HepG2 (cell line): ENCODE results near the gene ANKRD11. TPM values are rescaled to one million over a fixed set of nuclear protein-coding genes. Genes with fewer than 3 reads are reported as not detected.
A peak's percentile ranks its signal among the peaks of the same experiment; 100 is the strongest.

Source experiments
- ATAD3A ChIP-seq: sonication (generic); formaldehyde crosslinking; IDR thresholded peaks from 2 replicates; pipeline ENCODE4 v1.4.0; 2020; ENCODE audit warnings: missing genetic modification reagents
- CENPX ChIP-seq: sonication (generic); formaldehyde crosslinking; IDR thresholded peaks from 2 replicates; pipeline ENCODE4 v1.9.0; 2021; ENCODE audit warnings: mild to moderate bottlenecking, missing genetic modification reagents, moderate library complexity
- EEA1 ChIP-seq: sonication (generic); formaldehyde crosslinking; IDR thresholded peaks from 2 replicates; pipeline ENCODE4 v1.5.1; 2020; ENCODE audit warnings: mild to moderate bottlenecking, missing genetic modification reagents, borderline replicate concordance
- EZH2 ChIP-seq: conservative IDR thresholded peaks from 2 replicates; pipeline ENCODE4 v1.6.1; 2012; ENCODE audit warnings: mild to moderate bottlenecking, low read depth, low read length, moderate library complexity
- GATAD2A ChIP-seq: IDR thresholded peaks from 2 replicates; pipeline ENCODE4 v1.6.1; 2016
- GZF1 ChIP-seq: sonication (generic); formaldehyde crosslinking; IDR thresholded peaks from 2 replicates; pipeline ENCODE4 v1.5.1; 2020; ENCODE audit warnings: mild to moderate bottlenecking, missing genetic modification reagents
- MEF2D ChIP-seq: sonication (generic); formaldehyde crosslinking; IDR thresholded peaks from 2 replicates; pipeline ENCODE4 v1.5.1; 2020; ENCODE audit warnings: mild to moderate bottlenecking, missing genetic modification reagents
- MEIS2 ChIP-seq: sonication (generic); formaldehyde crosslinking; IDR thresholded peaks from 2 replicates; pipeline ENCODE4 v1.9.0; 2021; ENCODE audit warnings: mild to moderate bottlenecking, missing genetic modification reagents
- MYNN ChIP-seq: sonication (generic); formaldehyde crosslinking; IDR thresholded peaks from 2 replicates; pipeline ENCODE4 v1.4.0; 2020; ENCODE audit warnings: mild to moderate bottlenecking, low read depth, missing genetic modification reagents
- RXRA ChIP-seq: sonication (generic); formaldehyde crosslinking; IDR thresholded peaks from 2 replicates; pipeline ENCODE4 v1.5.1; 2020; ENCODE audit warnings: missing genetic modification reagents
- SOX6 ChIP-seq, 2 experiments: fragments of 450-650 bp in 1 of 2; sonication (generic) in 1 of 2; formaldehyde crosslinking in 1 of 2; IDR thresholded peaks; 2 replicates each; pipeline versions ENCODE4 v1.4.0 to v1.6.1; 2017 to 2020; ENCODE audit warnings: antibody characterized with exemption in 1 of 2, mild to moderate bottlenecking in 1 of 2, missing genetic modification reagents in 1 of 2
- TBP ChIP-seq: sonication (generic); formaldehyde crosslinking; IDR thresholded peaks from 2 replicates; pipeline ENCODE4 v1.5.0; 2020; ENCODE audit warnings: missing genetic modification reagents
- YEATS2 ChIP-seq: sonication (generic); formaldehyde crosslinking; IDR thresholded peaks from 2 replicates; pipeline ENCODE4 v1.4.0; 2020; ENCODE audit warnings: missing genetic modification reagents, borderline replicate concordance
- ZC3H4 ChIP-seq: sonication (generic); formaldehyde crosslinking; IDR thresholded peaks from 2 replicates; pipeline ENCODE4 v1.4.0; 2020; ENCODE audit warnings: missing genetic modification reagents, borderline replicate concordance
- ZNF124 ChIP-seq: sonication (generic); formaldehyde crosslinking; IDR thresholded peaks from 2 replicates; pipeline ENCODE4 v1.4.0; 2020; ENCODE audit warnings: missing genetic modification reagents
- ZNF230 ChIP-seq: sonication (generic); formaldehyde crosslinking; IDR thresholded peaks from 2 replicates; pipeline ENCODE4 v1.4.0; 2020; ENCODE audit warnings: mild to moderate bottlenecking, missing genetic modification reagents
- ZNF317 ChIP-seq: sonication (generic); formaldehyde crosslinking; IDR thresholded peaks from 2 replicates; pipeline ENCODE4 v1.5.0; 2020; ENCODE audit warnings: mild to moderate bottlenecking, missing genetic modification reagents
- ZNF883 ChIP-seq: sonication (generic); formaldehyde crosslinking; IDR thresholded peaks from 2 replicates; pipeline ENCODE4 v1.5.1; 2020; ENCODE audit warnings: mild to moderate bottlenecking, missing genetic modification reagents; ENCODE audit errors: not compliant biosample characterization
- ZSCAN22 ChIP-seq: sonication (generic); formaldehyde crosslinking; IDR thresholded peaks from 2 replicates; pipeline ENCODE4 v1.4.0; 2020; ENCODE audit warnings: mild to moderate bottlenecking, missing genetic modification reagents
- polyA plus RNA-seq, 8 experiments: library from polyadenylated mRNA; depleted of rRNA in 3 of 8; stranded (reverse) in 7 of 8; unstranded in 1 of 8; fragments of >200 nt; fragmentation: Illumina TruSeq in 4 of 8; extraction: Trizol in 4 of 8; gene quantifications; 2 replicates each; pipeline versions ENCODE4 v1.2.1 to v1.2.3, GENCODE V29; 2011 to 2016; ENCODE audit warnings: low read depth in 4 of 8, missing spikeins in 1 of 8, mixed read lengths in 1 of 8; ENCODE audit not compliant: insufficient read depth in 1 of 8
- total RNA-seq, 5 experiments: library from RNA; depleted of rRNA; stranded (reverse); fragments of >200 nt; fragmentation: Illumina TruSeq; extraction: Trizol; gene quantifications; 2 replicates each; pipeline ENCODE4 v1.2.3, GENCODE V29; 2016; ENCODE audit warnings: low read depth in 1 of 5
- TF ChIP-seq, protein P1 (sequence below): sonication (generic); formaldehyde crosslinking; IDR thresholded peaks from 2 replicates; pipeline ENCODE4 v1.8.0; 2022; ENCODE audit warnings: mild to moderate bottlenecking, missing genetic modification reagents
- TF ChIP-seq, protein P2 (sequence below): sonication (generic); formaldehyde crosslinking; IDR thresholded peaks from 2 replicates; pipeline ENCODE4 v1.4.0; 2020; ENCODE audit warnings: mild to moderate bottlenecking, missing genetic modification reagents
- TF ChIP-seq, protein P3 (sequence below): sonication (generic); formaldehyde crosslinking; conservative IDR thresholded peaks from 2 replicates; pipeline ENCODE4 v1.8.0; 2022; ENCODE audit warnings: mild to moderate bottlenecking, moderate library complexity, missing genetic modification reagents
- TF ChIP-seq, protein P4 (sequence below): sonication (generic); formaldehyde crosslinking; IDR thresholded peaks from 2 replicates; pipeline ENCODE4 v1.4.0; 2020; ENCODE audit warnings: missing genetic modification reagents, borderline replicate concordance

Gene ANKRD11
- total and polyA plus RNA-seq, 2 of the 13 experiments (the other 11 are each of a cell fraction or from before 2014, with no cell fraction given): 21.4 to 38.4 TPM

DNA sequence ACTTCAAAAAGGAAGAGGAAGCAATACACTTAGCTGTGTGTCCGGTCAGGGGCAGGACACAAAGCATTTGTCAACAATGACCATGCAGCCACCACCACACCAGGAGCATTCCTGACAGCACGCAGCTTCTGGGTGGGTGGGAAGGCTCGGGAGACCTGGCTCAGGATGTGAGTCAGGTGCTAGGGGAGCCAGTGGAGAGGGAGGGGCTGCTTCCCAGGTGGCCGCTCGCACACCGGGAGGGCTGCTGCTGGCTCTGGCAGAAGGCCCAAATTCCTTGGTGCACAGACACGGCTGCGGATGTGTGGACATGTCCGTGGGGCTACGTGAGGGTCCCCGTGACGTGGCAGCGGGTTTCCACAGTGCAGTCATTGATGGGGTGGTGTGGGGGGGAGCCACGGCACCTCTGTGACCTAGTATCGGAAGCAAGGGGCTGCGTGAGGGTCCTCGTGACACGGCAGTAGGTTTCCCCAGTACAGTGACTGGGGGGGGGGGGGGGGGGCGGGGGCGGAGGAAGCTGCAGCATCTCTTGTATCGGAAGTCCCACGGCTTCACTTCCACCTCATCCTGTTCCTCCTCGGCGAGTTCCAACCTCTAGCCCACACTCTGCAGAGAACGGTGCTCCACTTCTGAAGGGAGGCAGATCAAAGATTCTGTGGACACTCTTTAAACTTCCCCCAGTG is 160.0 kb downstream of the ANKRD11 start (continued):
- TF ChIP-seq, protein P1, sequence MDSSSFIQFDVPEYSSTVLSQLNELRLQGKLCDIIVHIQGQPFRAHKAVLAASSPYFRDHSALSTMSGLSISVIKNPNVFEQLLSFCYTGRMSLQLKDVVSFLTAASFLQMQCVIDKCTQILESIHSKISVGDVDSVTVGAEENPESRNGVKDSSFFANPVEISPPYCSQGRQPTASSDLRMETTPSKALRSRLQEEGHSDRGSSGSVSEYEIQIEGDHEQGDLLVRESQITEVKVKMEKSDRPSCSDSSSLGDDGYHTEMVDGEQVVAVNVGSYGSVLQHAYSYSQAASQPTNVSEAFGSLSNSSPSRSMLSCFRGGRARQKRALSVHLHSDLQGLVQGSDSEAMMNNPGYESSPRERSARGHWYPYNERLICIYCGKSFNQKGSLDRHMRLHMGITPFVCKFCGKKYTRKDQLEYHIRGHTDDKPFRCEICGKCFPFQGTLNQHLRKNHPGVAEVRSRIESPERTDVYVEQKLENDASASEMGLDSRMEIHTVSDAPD (CRISPR knock-in tag): no peak
- TF ChIP-seq ATAD3A (CRISPR knock-in tag): no peak
- TF ChIP-seq ZNF230 (CRISPR knock-in tag): no peak
- no peak for TF ChIP-seq SOX6 (IDR thresholded peaks at IDR 0.05)
- TF ChIP-seq SOX6 (CRISPR knock-in tag; IDR thresholded peaks at IDR 0.05): peak; percentile 68; the same call in 1 of the 2 replicates
- no peak for TF ChIP-seq TBP (CRISPR knock-in tag)
- TF ChIP-seq RXRA (CRISPR knock-in tag): peak; percentile 75; the same call in 1 of the 2 replicates
- peak; percentile 55 for TF ChIP-seq MEF2D (CRISPR knock-in tag)
- TF ChIP-seq YEATS2: peak; percentile 60; the same call in 1 of the 2 replicates
- TF ChIP-seq ZNF124 (CRISPR knock-in tag): no peak
- TF ChIP-seq, protein P2, sequence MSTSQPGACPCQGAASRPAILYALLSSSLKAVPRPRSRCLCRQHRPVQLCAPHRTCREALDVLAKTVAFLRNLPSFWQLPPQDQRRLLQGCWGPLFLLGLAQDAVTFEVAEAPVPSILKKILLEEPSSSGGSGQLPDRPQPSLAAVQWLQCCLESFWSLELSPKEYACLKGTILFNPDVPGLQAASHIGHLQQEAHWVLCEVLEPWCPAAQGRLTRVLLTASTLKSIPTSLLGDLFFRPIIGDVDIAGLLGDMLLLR (CRISPR knock-in tag): no peak
- no peak for TF ChIP-seq ZNF317 (CRISPR knock-in tag)
- TF ChIP-seq MYNN (CRISPR knock-in tag): no peak
- peak; percentile 81 for TF ChIP-seq GATAD2A (CRISPR knock-in tag)
- no peak for TF ChIP-seq ZC3H4 (CRISPR knock-in tag)
- TF ChIP-seq, protein P3, sequence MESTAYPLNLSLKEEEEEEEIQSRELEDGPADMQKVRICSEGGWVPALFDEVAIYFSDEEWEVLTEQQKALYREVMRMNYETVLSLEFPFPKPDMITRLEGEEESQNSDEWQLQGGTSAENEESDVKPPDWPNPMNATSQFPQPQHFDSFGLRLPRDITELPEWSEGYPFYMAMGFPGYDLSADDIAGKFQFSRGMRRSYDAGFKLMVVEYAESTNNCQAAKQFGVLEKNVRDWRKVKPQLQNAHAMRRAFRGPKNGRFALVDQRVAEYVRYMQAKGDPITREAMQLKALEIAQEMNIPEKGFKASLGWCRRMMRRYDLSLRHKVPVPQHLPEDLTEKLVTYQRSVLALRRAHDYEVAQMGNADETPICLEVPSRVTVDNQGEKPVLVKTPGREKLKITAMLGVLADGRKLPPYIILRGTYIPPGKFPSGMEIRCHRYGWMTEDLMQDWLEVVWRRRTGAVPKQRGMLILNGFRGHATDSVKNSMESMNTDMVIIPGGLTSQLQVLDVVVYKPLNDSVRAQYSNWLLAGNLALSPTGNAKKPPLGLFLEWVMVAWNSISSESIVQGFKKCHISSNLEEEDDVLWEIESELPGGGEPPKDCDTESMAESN (CRISPR knock-in tag): no peak
- TF ChIP-seq, protein P4, sequence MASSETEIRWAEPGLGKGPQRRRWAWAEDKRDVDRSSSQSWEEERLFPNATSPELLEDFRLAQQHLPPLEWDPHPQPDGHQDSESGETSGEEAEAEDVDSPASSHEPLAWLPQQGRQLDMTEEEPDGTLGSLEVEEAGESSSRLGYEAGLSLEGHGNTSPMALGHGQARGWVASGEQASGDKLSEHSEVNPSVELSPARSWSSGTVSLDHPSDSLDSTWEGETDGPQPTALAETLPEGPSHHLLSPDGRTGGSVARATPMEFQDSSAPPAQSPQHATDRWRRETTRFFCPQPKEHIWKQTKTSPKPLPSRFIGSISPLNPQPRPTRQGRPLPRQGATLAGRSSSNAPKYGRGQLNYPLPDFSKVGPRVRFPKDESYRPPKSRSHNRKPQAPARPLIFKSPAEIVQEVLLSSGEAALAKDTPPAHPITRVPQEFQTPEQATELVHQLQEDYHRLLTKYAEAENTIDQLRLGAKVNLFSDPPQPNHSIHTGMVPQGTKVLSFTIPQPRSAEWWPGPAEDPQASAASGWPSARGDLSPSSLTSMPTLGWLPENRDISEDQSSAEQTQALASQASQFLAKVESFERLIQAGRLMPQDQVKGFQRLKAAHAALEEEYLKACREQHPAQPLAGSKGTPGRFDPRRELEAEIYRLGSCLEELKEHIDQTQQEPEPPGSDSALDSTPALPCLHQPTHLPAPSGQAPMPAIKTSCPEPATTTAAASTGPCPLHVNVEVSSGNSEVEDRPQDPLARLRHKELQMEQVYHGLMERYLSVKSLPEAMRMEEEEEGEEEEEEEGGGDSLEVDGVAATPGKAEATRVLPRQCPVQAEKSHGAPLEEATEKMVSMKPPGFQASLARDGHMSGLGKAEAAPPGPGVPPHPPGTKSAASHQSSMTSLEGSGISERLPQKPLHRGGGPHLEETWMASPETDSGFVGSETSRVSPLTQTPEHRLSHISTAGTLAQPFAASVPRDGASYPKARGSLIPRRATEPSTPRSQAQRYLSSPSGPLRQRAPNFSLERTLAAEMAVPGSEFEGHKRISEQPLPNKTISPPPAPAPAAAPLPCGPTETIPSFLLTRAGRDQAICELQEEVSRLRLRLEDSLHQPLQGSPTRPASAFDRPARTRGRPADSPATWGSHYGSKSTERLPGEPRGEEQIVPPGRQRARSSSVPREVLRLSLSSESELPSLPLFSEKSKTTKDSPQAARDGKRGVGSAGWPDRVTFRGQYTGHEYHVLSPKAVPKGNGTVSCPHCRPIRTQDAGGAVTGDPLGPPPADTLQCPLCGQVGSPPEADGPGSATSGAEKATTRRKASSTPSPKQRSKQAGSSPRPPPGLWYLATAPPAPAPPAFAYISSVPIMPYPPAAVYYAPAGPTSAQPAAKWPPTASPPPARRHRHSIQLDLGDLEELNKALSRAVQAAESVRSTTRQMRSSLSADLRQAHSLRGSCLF (CRISPR knock-in tag): no peak
- TF ChIP-seq CENPX (CRISPR knock-in tag): no peak
- no peak for TF ChIP-seq ZSCAN22 (CRISPR knock-in tag)
- no peak for TF ChIP-seq GZF1 (CRISPR knock-in tag)
- TF ChIP-seq MEIS2: peak; percentile 86; the same call in 1 of the 2 replicates
- TF ChIP-seq EZH2: no peak
- no peak for TF ChIP-seq ZNF883 (CRISPR knock-in tag)
- no peak for TF ChIP-seq EEA1
